Endometrial microvascular endothelial cells (primary cell): Measurements from ENCODE around the gene MBOAT2. TPM values are rescaled to one million over a fixed set of nuclear protein-coding genes. Genes with fewer than 3 reads are reported as not detected.

ENCODE experiments used
- in situ Hi-C: cut with HindIII; loops from 2 replicates; pipeline ENCODE4 v1.10.0; 2017; ENCODE audit warnings: low sequenced_read_pairs, low pct_unique_long_range_greater_than_20kb; ENCODE audit errors: inconsistent ontology term
- total RNA-seq: library from RNA; depleted of rRNA; stranded (reverse); fragments of >200 nt; gene quantifications from one replicate; pipeline ENCODE4 v1.2.3, GENCODE V29; 2015; ENCODE audit errors: inconsistent ontology term

The MBOAT2 gene
- total RNA-seq, 1 donor from 2014 or later: 10.7 TPM

- in situ Hi-C loops: no loop called here
Measured at GRCh38 chr2:8853426-8853825, 150.1 kb downstream of the MBOAT2 start.

- in situ Hi-C loops: no loop called here
Measured at GRCh38 chr2:8851811-8852560, 151.5 kb downstream of the MBOAT2 start.

- in situ Hi-C loops: no loop called here
Measured at GRCh38 chr2:8850845-8851487, 152.5 kb downstream of the MBOAT2 start.

GRCh38 chr2:8849327-8849726 is 154.2 kb downstream of the MBOAT2 start:
- in situ Hi-C loops: no loop called here

GRCh38 chr2:8848328-8849100 is 155.0 kb downstream of the MBOAT2 start:
- in situ Hi-C loops: no loop called here

- in situ Hi-C loops: no loop called here
Measured at GRCh38 chr2:8847400-8847799, 156.1 kb downstream of the MBOAT2 start.

- in situ Hi-C loops: no loop called here
Measured at GRCh38 chr2:8841932-8842331, 161.6 kb downstream of the MBOAT2 start.

- in situ Hi-C loops: no loop called here
Measured at GRCh38 chr2:8840475-8841091, 162.9 kb downstream of the MBOAT2 start.

GRCh38 chr2:8839189-8839965 is 164.1 kb downstream of the MBOAT2 start:
- in situ Hi-C loops: no loop called here

GRCh38 chr2:8837795-8838140 is 165.7 kb downstream of the MBOAT2 start:
- in situ Hi-C loops: no loop called here

- in situ Hi-C loops: no loop called here
Measured at GRCh38 chr2:8836971-8837794, 166.3 kb downstream of the MBOAT2 start, which contains the start of gene KIDINS220. Gene KIDINS220 (minus strand): TSS chr2:8837613. CDS start chr2:8827093, 10,520 bp downstream.

GRCh38 chr2:8835279-8835678 is 168.2 kb downstream of the MBOAT2 start:
- in situ Hi-C loops: no loop called here

GRCh38 chr2:8833853-8834252 is 169.6 kb downstream of the MBOAT2 start:
- in situ Hi-C loops: no loop called here

- in situ Hi-C loops: no loop called here
Measured at GRCh38 chr2:8831516-8831915, 172.0 kb downstream of the MBOAT2 start.

GRCh38 chr2:8827729-8828128 is 175.8 kb downstream of the MBOAT2 start:
- in situ Hi-C loops: no loop called here

GRCh38 chr2:8822218-8822617 is 181.3 kb downstream of the MBOAT2 start:
- in situ Hi-C loops: no loop called here

GRCh38 chr2:8821276-8822217 is 181.9 kb downstream of the MBOAT2 start:
- in situ Hi-C loops: no loop called here
